GM12801 (cell line): ENCODE data around the gene RNF214.

ENCODE experiments used
- TF ChIP-seq, protein P1 (sequence below): IDR thresholded peaks from one replicate; pipeline ENCODE4 v1.5.1; 2011; ENCODE audit warnings: control low read depth; ENCODE audit not compliant: insufficient read length; ENCODE audit errors: extremely low read depth

Gene RNF214

DNA sequence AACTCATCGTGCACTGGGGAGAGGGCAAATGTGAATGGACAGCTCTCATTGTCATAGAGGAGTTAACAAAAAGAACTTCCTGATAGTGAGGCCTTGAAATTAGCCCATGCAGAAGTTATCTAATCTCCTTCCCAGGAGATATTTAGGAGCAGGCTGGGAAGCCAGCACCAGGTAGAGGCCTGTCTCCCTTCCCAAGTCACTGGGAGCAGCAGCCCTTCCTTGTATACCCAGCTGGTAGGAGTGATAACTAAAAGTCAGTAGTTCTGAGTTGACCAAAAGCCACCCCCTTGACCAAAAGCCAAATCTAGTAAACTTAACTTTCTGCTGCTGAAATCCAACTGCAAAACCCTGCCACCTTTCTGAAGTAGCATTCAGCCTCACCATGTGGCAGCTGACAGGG lies 57.3 kb downstream of the RNF214 start:
- TF ChIP-seq, protein P1, sequence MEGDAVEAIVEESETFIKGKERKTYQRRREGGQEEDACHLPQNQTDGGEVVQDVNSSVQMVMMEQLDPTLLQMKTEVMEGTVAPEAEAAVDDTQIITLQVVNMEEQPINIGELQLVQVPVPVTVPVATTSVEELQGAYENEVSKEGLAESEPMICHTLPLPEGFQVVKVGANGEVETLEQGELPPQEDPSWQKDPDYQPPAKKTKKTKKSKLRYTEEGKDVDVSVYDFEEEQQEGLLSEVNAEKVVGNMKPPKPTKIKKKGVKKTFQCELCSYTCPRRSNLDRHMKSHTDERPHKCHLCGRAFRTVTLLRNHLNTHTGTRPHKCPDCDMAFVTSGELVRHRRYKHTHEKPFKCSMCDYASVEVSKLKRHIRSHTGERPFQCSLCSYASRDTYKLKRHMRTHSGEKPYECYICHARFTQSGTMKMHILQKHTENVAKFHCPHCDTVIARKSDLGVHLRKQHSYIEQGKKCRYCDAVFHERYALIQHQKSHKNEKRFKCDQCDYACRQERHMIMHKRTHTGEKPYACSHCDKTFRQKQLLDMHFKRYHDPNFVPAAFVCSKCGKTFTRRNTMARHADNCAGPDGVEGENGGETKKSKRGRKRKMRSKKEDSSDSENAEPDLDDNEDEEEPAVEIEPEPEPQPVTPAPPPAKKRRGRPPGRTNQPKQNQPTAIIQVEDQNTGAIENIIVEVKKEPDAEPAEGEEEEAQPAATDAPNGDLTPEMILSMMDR: no peak

DNA sequence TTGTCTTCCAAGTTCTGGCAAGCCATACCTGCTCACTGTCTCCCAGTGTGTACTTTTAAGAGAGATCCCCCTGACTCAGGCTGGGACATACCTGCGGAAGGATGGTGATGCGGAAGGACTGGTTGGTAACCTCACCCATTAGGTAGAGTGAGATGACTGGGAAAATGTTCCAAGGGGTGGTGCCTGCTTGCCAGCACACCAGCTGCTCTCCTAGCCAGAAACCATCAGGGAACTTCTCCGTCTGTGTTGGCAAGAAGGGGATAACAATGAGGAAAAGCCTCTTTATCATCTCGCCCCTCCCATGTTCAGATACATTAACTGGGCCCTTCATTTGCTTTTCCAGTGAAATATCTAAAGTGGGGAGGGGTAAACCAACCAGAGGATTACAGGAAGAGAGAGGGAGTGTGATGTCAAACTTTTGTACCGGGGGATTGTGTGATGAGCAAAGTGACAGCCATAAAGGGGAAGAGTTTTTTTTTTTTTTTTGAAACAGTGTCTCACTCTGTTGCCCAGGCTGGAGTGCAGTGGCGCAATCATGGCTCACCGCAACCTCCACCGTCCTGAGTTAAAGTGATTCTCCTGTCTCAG lies 58.4 kb downstream of the RNF214 start, which contains the start of gene BACE1-AS:
TSS of gene BACE1-AS (plus strand) at position 538 of the 588 bp plus-strand sequence.
- TF ChIP-seq, protein P1: no peak

DNA sequence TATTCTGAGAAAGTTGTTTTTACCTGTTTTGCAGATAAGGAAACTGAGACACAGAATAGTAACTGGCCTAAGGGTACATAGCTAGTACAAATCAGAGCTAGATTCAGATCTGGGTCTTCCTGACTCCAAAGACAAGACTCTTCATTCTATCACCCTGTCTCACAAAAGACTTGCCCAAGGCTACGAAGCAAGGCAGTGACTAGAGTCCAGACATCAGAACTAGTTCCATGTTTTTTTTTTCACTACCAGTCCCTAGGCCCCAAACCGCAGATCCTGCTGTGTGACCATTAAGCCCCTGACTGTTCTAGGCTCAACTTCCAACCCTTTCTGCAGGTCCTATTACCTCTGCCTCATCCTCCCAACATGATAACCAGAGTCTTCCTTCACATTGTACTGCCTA lies 60.1 kb downstream of the RNF214 start:
- TF ChIP-seq, protein P1: no peak

DNA sequence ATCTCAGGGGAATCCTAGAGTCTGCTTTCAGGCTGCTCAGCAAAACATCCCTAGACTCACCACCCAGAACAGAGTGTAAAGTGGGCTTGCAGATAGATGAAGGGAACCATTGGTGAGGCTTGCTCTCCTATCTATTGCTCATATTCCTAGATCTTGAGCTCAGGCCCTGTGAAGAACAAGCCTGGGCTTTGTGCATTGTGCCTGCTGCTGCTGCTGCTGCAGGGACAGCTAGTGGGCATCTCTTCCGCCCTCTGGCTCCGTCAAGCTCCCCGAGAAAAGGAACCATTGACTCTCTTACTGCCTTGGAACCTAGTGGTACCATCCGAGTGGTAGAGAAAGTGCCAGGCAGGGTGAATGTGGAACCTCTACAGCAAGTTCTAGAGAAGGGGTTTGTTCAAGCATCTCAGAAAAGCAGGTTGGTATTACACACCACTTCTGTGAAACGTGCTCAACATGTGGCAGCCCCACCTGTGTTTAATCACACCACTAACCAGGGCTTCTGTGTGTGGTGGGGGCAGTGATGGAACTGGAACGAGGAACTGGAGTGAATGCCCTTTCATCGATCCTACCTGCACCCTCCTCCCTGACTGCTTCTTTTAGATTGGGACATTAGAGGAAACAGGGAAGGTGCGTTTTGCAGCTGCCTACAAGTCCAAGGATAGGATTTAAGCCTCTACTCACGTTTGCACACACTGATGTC lies 63.1 kb downstream of the RNF214 start:
- TF ChIP-seq, protein P1: no peak

DNA sequence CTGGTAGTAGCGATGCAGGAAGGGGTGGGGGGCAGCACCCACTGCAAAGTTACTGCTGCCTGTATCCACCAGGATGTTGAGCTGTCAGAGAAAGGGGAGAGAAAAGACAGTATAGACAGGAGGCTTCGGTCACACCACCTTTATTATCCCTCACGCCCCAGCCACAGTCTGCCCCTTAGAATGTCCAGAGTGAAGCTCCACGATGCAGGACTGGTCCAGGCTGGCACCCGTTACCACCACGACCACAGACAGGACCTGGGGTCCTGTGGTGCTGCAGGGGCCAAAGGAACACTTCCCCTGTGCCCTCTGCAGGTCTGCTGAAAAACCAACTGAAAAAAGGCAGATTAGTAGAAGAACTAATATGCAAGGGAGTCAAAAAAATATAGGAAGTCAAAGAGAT lies 64.4 kb downstream of the RNF214 start:
- TF ChIP-seq, protein P1: no peak

DNA sequence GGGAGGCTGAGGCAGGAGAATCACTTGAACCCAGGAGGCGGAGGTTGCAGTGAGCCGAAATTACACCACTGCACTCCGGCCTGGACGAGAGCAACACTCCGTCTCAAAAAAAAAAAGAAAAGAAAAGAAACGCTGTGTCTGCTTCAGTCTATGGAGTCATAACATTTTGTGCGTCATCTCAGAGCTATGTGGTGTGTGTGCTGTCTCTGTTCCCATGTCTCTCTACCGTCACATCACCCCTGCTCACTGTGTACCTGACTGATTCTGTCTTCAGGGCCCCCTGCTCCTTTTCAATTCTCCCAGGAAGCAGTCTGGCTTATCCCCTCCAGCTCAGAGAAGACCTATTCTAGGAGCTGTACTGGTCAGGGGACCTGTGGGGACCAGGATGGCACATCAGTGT lies 65.7 kb downstream of the RNF214 start:
- TF ChIP-seq, protein P1: no peak

DNA sequence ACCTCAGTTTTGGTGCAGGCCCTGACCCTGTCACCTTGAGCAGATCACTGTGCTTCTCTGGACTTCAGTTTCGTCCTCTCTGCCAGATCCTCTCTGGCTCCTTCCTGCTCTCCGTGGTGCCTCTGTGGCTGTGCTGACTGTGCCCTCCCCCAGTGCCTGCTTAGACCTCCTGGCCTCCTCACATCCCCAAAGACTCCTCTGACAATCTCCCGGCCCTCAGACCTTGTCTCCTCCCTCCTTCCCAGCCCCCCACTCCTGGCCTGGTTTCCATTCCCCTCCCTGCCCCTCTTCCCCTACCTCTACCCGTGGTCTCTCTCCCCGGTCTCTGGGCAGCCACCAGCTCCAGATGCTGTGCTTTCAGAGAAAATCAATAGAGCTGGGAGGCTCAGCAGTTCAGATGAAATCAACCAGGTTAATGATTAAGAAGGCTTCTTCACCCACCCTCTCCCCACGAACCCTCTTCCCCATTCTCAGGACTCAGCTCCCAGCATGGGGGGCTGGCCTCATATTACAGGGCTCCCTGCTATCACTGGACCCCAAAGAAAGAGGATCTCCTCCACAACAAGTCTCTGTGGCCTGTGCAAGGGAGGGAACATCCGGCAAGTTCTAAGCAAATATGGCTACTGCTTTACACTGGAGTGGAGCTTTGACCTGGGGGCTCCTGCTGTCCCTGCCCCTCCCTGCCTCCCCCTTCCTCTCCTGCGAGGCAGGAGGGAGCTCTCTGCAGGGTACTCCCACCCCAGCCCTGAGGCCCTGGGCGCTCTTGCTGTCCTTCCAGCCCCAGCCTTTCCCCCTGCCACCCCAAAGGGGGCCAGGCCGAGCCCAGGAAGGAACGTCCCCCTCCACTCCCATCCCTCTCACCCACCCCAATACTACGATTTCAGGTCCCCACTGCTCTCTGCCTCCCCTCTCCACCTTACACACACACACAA lies 67.1 kb downstream of the RNF214 start:
- TF ChIP-seq, protein P1: no peak
